ENCODE measurements around the gene AP2A2. TPM values are rescaled to one million over a fixed set of nuclear protein-coding genes. Genes with fewer than 3 reads are reported as not detected.

AP2A2 gene
- total RNA-seq, 4 donors from 2014 or later: 33.6 to 76.6 (median 46.4) TPM

GRCh38 chr11:1041471-1041870 is 115.8 kb downstream of the AP2A2 start:
- 30 to 66% methylated on average over 6 to 8 of the region's 9 CpGs for WGBS, 2 donors
- intact Hi-C loops (cut with DNase I; ENCODE audit: low total_unique reads): no loop called here
- TF ChIP-seq CTCF (IDR thresholded peaks at IDR 0.05) (no peak), POLR2A (IDR thresholded peaks at IDR 0.05) (no peak)
- no peak overlapping the region for H3K4me3 ChIP-seq (ENCODE audit: low read depth, poor library complexity, severe bottlenecking)
- DNase-seq (ENCODE audit: low spot score in 2 of 2): no peak

GRCh38 chr11:1041936-1042608 is 116.4 kb downstream of the AP2A2 start:
- TF ChIP-seq POLR2A (IDR thresholded peaks at IDR 0.05) (no peak), CTCF (IDR thresholded peaks at IDR 0.05) (no peak)
- no peak overlapping the region for H3K4me3 ChIP-seq (ENCODE audit: low read depth, poor library complexity, severe bottlenecking)
- WGBS, 2 donors: 49 to 63% methylated on average over 7 to 10 of the region's 18 CpGs

GRCh38 chr11:1042626-1043562 is 117.2 kb downstream of the AP2A2 start:
- DNase-seq (ENCODE audit: low spot score in 2 of 2): no peak
- TF ChIP-seq POLR2A (IDR thresholded peaks at IDR 0.05) (no peak), CTCF (IDR thresholded peaks at IDR 0.05) (no peak)
- intact Hi-C loops (cut with DNase I; ENCODE audit: low total_unique reads): no loop called here

More at GRCh38 chr11:1041936-1042608, 116.4 kb downstream of the AP2A2 start:
- no peak for DNase-seq (ENCODE audit: low spot score in 2 of 2)
- intact Hi-C loops (cut with DNase I; ENCODE audit: low total_unique reads): no loop called here

GRCh38 chr11:1043563-1044096 is 118.0 kb downstream of the AP2A2 start:
- no peak for DNase-seq (ENCODE audit: low spot score in 2 of 2)
- intact Hi-C loops (cut with DNase I; ENCODE audit: low total_unique reads): no loop called here
- whole genome bisulfite sequencing, 2 donors: 71 to 74% methylated on average over 20 of the region's 20 CpGs
- TF ChIP-seq CTCF (IDR thresholded peaks at IDR 0.05) (no peak), POLR2A (IDR thresholded peaks at IDR 0.05) (no peak)
- no peak overlapping the region for H3K4me3 ChIP-seq (ENCODE audit: low read depth, poor library complexity, severe bottlenecking)

More at GRCh38 chr11:1042626-1043562, 117.2 kb downstream of the AP2A2 start:
- no peak overlapping the region for H3K4me3 ChIP-seq (ENCODE audit: low read depth, poor library complexity, severe bottlenecking)
- whole genome bisulfite sequencing, 2 donors: 84 to 86% methylated on average over 11 to 24 of the region's 26 CpGs

GRCh38 chr11:1044160-1044559 is 118.5 kb downstream of the AP2A2 start:
- no peak for DNase-seq (ENCODE audit: low spot score in 2 of 2)
- intact Hi-C loops (cut with DNase I; ENCODE audit: low total_unique reads): no loop called here
- 40 to 43% methylated on average over 6 of the region's 6 CpGs for WGBS, 2 donors
- H3K4me3 ChIP-seq (ENCODE audit: low read depth, poor library complexity, severe bottlenecking): no peak overlapping the region
- TF ChIP-seq POLR2A (IDR thresholded peaks at IDR 0.05): no peak
- no peak for TF ChIP-seq CTCF (IDR thresholded peaks at IDR 0.05)

All from lower leg skin (tissue), 4 donors.